22Rv1 (cell line): ENCODE measurements around the gene RASAL1.

Experiments
- CTCF ChIP-seq: fragments of 450-650 bp; IDR thresholded peaks from 2 replicates; pipeline ENCODE4 v1.5.1; 2017; ENCODE audit warnings: mild to moderate bottlenecking
- ZFX ChIP-seq: fragments of 450-650 bp; IDR thresholded peaks from 2 replicates; pipeline ENCODE4 v1.6.1; 2017; ENCODE audit warnings: antibody characterized with exemption, borderline replicate concordance

- TF ChIP-seq CTCF (no peak), ZFX (no peak)
Measured at GRCh38 chr12:113051759-113052158, 83.8 kb downstream of the RASAL1 start.
